OCI-LY1 (cell line): Measurements from ENCODE around the gene CLIC2.

Source experiments
- EZH2 ChIP-seq: fragments of 200-600 bp; sonication (generic), shearing (Covaris generic); IDR thresholded peaks from 2 replicates; pipeline ENCODE4 v1.8.0; 2017; ENCODE audit warnings: borderline replicate concordance, mixed run types, mild to moderate bottlenecking, antibody characterized with exemption, low read length, moderate library complexity, mixed read lengths
- TF ChIP-seq, protein P1 (sequence below): fragments of 200-600 bp; sonication (generic), shearing (Covaris generic); IDR thresholded peaks from 2 replicates; pipeline ENCODE4 v1.5.1; 2017; ENCODE audit warnings: mild to moderate bottlenecking, antibody characterized with exemption, low read length, moderate library complexity, mixed read lengths

DNA sequence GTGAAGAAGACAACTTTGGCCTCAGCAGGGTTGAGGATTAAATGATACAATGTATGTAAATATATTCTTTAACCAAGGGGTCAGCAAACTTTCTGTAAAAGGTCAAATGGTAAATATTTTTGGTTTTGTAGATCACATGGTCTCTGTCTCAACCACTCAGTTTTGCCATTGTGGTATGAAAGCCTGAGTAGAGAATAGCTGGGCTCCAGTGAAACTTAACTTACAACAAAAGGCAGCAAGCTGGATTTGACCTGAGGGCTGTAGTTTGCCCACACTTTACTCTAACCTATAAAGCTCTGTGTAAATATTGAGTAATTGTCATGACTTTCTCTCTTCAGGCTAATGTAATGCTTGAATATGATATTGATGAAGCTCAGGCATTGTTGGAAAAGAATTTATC lies 98.5 kb downstream of the CLIC2 start:
- TF ChIP-seq, protein P1, sequence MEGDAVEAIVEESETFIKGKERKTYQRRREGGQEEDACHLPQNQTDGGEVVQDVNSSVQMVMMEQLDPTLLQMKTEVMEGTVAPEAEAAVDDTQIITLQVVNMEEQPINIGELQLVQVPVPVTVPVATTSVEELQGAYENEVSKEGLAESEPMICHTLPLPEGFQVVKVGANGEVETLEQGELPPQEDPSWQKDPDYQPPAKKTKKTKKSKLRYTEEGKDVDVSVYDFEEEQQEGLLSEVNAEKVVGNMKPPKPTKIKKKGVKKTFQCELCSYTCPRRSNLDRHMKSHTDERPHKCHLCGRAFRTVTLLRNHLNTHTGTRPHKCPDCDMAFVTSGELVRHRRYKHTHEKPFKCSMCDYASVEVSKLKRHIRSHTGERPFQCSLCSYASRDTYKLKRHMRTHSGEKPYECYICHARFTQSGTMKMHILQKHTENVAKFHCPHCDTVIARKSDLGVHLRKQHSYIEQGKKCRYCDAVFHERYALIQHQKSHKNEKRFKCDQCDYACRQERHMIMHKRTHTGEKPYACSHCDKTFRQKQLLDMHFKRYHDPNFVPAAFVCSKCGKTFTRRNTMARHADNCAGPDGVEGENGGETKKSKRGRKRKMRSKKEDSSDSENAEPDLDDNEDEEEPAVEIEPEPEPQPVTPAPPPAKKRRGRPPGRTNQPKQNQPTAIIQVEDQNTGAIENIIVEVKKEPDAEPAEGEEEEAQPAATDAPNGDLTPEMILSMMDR = no peak
- no peak for TF ChIP-seq EZH2
